Sigmoid colon (tissue), 7 donors: Measurements from ENCODE around the gene DOK6. TPM values are rescaled to one million over a fixed set of nuclear protein-coding genes. Genes with fewer than 3 reads are reported as not detected.

ENCODE experiments used
- DNase-seq: peaks from one replicate; pipeline ENCODE4 v3.0.0-alpha.2; 2019
- H3K27ac ChIP-seq, 4 donors: fragments of 200-600 bp; sonication (generic); one replicate each; pipeline ENCODE4 v1.5.1; 2016 to 2019; ENCODE audit warnings: mild to moderate bottlenecking in 1 of 4
- H3K27me3 ChIP-seq, 3 donors: fragments of 200-600 bp; sonication (generic); one replicate each; pipeline ENCODE4 v1.5.1; 2019; ENCODE audit warnings: mild to moderate bottlenecking in 1 of 3
- H3K36me3 ChIP-seq, 4 donors: fragments of 200-600 bp; sonication (generic); one replicate each; pipeline ENCODE4 v1.5.1; 2016 to 2019
- H3K4me1 ChIP-seq, 4 donors: fragments of 200-600 bp; sonication (generic); one replicate each; pipeline ENCODE4 v1.5.1; 2017 to 2019
- H3K4me3 ChIP-seq, 4 donors: fragments of 200-600 bp; sonication (generic); one replicate each; pipeline ENCODE4 v1.5.1; 2017 to 2019; ENCODE audit warnings: mild to moderate bottlenecking in 2 of 4, moderate library complexity in 1 of 4
- H3K9me3 ChIP-seq, 4 donors: fragments of 200-600 bp in 3 of 4; sonication (generic) in 3 of 4; one replicate each; pipeline versions ENCODE4 v1.5.1 to v1.6.1; 2013 to 2019
- EP300 ChIP-seq, 4 donors: sonication (generic); formaldehyde crosslinking; IDR thresholded peaks; one replicate each; pipeline ENCODE4 v1.6.1; 2017; ENCODE audit warnings: antibody characterized with exemption in 4 of 4
- POLR2A ChIP-seq, 2 donors: fragments of 450-650 bp; IDR thresholded peaks; one replicate each; pipeline ENCODE4 v1.6.1; 2016; ENCODE audit warnings: antibody characterized with exemption in 2 of 2, mild to moderate bottlenecking in 2 of 2, moderate library complexity in 2 of 2
- POLR2AphosphoS5 ChIP-seq, 4 donors: sonication (generic); formaldehyde crosslinking; IDR thresholded peaks; one replicate each; pipeline ENCODE4 v1.6.1; 2017; ENCODE audit warnings: antibody characterized with exemption in 4 of 4
- WGBS, 2 donors: extraction: QIAGEN DNeasy Blood & Tissue Kit; methylation state at CpG; one replicate each; pipeline ENCODE4 v1.1.7; 2013; 5-methylcytosine and 5-hydroxymethylcytosine counted together
- intact Hi-C: fragments of 100-400 bp; cut with DNase I; formaldehyde crosslinking; loops from one replicate; pipeline ENCODE4 v1.15.1; 2023
- polyA plus RNA-seq, 3 donors: library from polyadenylated mRNA; stranded (reverse); fragments of 200-250 nt; gene quantifications; one replicate each; pipeline ENCODE4 v1.2.3, GENCODE V29; 2013
- total RNA-seq, 4 donors: library from RNA; depleted of rRNA; stranded (reverse); fragments of >200 nt; gene quantifications; one replicate each; pipeline ENCODE4 v1.1.0, GENCODE V29; 2016
- TF ChIP-seq, protein P1 (sequence below), 4 experiments: fragments of 450-650 bp in 3 of 4; fragments of 200-600 bp in 1 of 4; IDR thresholded peaks; one replicate each; pipeline ENCODE4 v1.5.1; 2016 to 2019; ENCODE audit warnings: antibody characterized with exemption in 4 of 4, mild to moderate bottlenecking in 3 of 4, moderate library complexity in 2 of 4
- donor health status: healthy with polysubstance abuse.
- donor health status: Bipolar disorder and iron deficiency.
- donor health status: healthy.

DOK6 gene
- total and polyA plus RNA-seq, 7 donors, result under 0.01 to 1.9 (median 0.95) TPM

DNA sequence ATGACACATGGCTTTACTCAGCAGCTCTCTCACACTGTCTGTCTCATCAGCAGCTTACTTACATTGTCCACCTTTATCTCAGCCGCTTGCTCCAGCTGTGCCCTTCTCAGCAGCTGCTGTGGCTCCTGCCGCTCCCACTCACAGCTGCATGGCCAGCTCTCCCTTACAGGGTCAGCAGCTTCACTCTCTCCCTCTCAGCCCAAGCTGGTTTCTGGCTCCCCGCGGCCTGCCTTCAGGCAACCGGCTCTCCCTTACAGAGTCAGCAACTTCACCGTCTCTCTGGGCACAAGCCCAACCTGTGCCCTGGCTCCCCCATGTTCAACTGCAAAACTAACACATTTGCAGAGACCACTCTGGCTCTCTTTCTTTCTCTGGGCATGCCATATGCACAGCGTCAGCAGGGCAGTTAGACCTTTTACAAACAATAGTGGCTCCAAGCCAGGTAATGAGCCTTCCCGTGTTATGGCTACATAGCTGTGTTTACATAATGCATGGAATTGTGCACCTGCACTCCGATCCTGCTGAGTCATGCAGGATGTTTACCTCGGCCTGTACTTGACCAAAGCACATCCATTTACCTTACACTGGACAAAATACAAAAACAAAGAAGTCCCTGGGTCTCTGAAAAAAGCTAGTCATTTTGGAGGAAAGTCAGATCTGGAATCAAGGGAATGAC, 167.3 kb downstream of the DOK6 start:
- H3K27me3 ChIP-seq, result no peaks in the 10 kb centered on the region
- no peaks in the 10 kb centered on the region for H3K4me1 ChIP-seq
- TF ChIP-seq EP300 (IDR thresholded peaks at IDR 0.05) (no peak), POLR2A (IDR thresholded peaks at IDR 0.05) (no peak), POLR2AphosphoS5 (IDR thresholded peaks at IDR 0.05) (no peak)
- TF ChIP-seq, protein P1, sequence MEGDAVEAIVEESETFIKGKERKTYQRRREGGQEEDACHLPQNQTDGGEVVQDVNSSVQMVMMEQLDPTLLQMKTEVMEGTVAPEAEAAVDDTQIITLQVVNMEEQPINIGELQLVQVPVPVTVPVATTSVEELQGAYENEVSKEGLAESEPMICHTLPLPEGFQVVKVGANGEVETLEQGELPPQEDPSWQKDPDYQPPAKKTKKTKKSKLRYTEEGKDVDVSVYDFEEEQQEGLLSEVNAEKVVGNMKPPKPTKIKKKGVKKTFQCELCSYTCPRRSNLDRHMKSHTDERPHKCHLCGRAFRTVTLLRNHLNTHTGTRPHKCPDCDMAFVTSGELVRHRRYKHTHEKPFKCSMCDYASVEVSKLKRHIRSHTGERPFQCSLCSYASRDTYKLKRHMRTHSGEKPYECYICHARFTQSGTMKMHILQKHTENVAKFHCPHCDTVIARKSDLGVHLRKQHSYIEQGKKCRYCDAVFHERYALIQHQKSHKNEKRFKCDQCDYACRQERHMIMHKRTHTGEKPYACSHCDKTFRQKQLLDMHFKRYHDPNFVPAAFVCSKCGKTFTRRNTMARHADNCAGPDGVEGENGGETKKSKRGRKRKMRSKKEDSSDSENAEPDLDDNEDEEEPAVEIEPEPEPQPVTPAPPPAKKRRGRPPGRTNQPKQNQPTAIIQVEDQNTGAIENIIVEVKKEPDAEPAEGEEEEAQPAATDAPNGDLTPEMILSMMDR (IDR thresholded peaks at IDR 0.05), result no peak
- H3K36me3 ChIP-seq, result no peaks in the 10 kb centered on the region
- no peak for DNase-seq
- intact Hi-C loops, result no loop called here
- H3K9me3 ChIP-seq, result peaks cover 0 to 2% (median 0%) of the 10 kb centered on the region in 4 donors
- H3K4me3 ChIP-seq, result no peak overlapping the region
- WGBS, 2 donors, result 64 to 79% methylated on average over 10 of the region's 10 CpGs
- H3K27ac ChIP-seq, result no peak overlapping the region

DNA sequence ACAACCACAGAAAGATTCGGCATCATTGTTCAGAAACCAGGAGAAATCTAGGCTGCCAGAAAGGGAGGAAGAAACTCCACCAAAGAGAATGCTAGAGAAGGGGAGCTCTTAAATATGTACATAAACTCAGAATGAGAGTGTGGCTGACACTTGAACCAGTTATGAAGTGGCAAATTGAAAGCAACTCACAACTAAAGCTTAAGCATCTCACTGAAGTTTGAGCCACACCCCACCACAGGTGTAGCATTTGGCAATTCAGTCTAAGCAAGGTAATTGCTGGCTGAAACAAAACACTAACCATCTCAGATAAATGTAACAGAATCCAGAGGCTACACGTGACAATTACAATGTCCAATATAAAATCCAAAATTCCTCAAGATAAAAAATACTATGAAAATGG, 168.4 kb downstream of the DOK6 start:
- no peak overlapping the region for H3K4me3 ChIP-seq
- DNase-seq, result no peak
- H3K27ac ChIP-seq, result no peak overlapping the region
- H3K36me3 ChIP-seq, result no peaks in the 10 kb centered on the region
- intact Hi-C loops, result no loop called here
- no peaks in the 10 kb centered on the region for H3K27me3 ChIP-seq
- TF ChIP-seq POLR2AphosphoS5 (IDR thresholded peaks at IDR 0.05), result no peak
- TF ChIP-seq EP300 (IDR thresholded peaks at IDR 0.05), result no peak
- TF ChIP-seq, protein P1 (IDR thresholded peaks at IDR 0.05), result no peak
- TF ChIP-seq POLR2A (IDR thresholded peaks at IDR 0.05), result no peak
- H3K9me3 ChIP-seq, result peaks cover 0 to 2% (median 0%) of the 10 kb centered on the region in 4 donors
- H3K4me1 ChIP-seq, result no peaks in the 10 kb centered on the region
- WGBS, 2 donors, result 79 to 92% methylated on average over 2 of the region's 2 CpGs

DNA sequence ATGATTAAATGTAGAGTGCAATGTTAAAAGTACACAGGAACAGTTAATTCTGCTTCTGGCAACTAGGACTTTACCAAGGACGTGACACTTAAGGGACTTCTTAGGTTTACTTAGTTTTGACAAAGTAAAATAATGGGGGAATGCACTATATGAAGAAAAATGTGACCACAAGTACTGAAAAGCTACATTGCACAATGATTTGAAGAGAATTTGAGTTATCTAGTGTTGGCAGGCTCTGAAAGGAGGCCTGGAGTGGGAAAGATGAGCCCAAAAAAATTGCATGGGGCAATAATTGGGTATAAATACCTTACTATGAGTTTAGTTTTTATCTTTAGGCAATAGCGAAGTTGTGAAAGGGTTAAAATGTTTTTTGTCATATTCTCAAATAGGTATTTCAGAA, 173.7 kb downstream of the DOK6 start:
- no peak overlapping the region for H3K27ac ChIP-seq
- TF ChIP-seq, protein P1 (IDR thresholded peaks at IDR 0.05), result no peak
- no peak for TF ChIP-seq POLR2AphosphoS5 (IDR thresholded peaks at IDR 0.05)
- no peak for TF ChIP-seq POLR2A (IDR thresholded peaks at IDR 0.05)
- TF ChIP-seq EP300 (IDR thresholded peaks at IDR 0.05), result no peak
- 44 to 74% methylated on average over 2 of the region's 2 CpGs for WGBS, 2 donors
- H3K9me3 ChIP-seq, result no peaks in the 10 kb centered on the region
- no peaks in the 10 kb centered on the region for H3K27me3 ChIP-seq
- no peak overlapping the region for H3K4me3 ChIP-seq
- DNase-seq, result no peak
- H3K4me1 ChIP-seq, result no peaks in the 10 kb centered on the region
- intact Hi-C loops, result no loop called here
- no peaks in the 10 kb centered on the region for H3K36me3 ChIP-seq

DNA sequence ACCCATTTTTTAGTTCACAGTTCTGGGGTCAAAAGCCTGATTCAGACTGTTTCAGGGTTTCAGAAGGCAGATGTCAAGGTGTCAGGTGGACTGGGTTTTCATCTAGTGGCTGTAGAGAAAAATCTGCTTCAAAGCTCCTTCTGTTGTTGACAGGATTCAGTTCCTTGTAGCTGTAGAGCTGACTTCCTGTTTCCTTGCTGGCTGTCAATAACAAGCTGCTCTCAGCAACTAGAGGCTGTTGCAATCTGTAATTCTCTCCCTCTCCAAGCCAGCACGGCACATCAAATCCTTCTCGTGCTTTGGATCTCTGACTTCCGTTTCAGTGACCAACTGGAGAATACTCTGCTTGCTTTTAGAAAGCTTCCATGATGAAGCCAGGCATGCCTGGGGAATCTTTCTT, 179.4 kb downstream of the DOK6 start:
- Histone ChIP-seq H3K27ac (no peak overlapping the region), H3K36me3 (no peaks in the 10 kb centered on the region), H3K4me1 (no peaks in the 10 kb centered on the region), H3K27me3 (no peaks in the 10 kb centered on the region), H3K9me3 (no peaks in the 10 kb centered on the region), H3K4me3 (no peak overlapping the region)
- intact Hi-C loops, result no loop called here
- TF ChIP-seq POLR2A (IDR thresholded peaks at IDR 0.05) (no peak), POLR2AphosphoS5 (IDR thresholded peaks at IDR 0.05) (no peak), EP300 (IDR thresholded peaks at IDR 0.05) (no peak)
- TF ChIP-seq, protein P1 (IDR thresholded peaks at IDR 0.05), result no peak
- no peak for DNase-seq
- WGBS, 2 donors, result 39 to 75% methylated on average over 3 of the region's 3 CpGs

DNA sequence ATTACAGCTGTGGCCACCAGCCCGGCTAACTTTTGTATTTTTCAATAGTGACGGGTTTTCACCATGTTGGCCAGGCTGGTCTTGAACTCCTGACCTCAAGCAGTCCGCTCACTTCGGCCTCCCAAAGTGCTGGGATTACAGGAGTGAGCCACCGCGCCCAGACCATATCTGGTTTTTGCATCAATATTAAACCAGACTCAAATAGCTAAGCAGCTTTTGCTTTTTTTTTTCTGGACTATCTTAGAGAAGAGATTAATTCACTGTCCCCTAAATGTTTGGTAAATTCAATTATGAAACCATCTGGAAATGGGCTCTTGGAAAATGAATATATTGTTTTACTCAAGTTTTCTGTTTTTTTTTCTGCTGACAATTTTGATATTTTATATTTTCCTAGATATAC, 183.7 kb downstream of the DOK6 start:
- no peak for DNase-seq
- WGBS, 2 donors, result 87 to 95% methylated on average over 6 of the region's 6 CpGs
- TF ChIP-seq, protein P1 (IDR thresholded peaks at IDR 0.05), result no peak
- TF ChIP-seq EP300 (IDR thresholded peaks at IDR 0.05) (no peak), POLR2AphosphoS5 (IDR thresholded peaks at IDR 0.05) (no peak)
- H3K27me3 ChIP-seq, result no peaks in the 10 kb centered on the region
- no peak overlapping the region for H3K27ac ChIP-seq
- no peak overlapping the region for H3K4me3 ChIP-seq
- intact Hi-C loops, result no loop called here
- H3K36me3 ChIP-seq, result no peaks in the 10 kb centered on the region
- no peaks in the 10 kb centered on the region for H3K4me1 ChIP-seq
- H3K9me3 ChIP-seq, result no peaks in the 10 kb centered on the region
